GM12892 (cell line): ENCODE measurements around the gene SPTBN1.

ENCODE experiments used
- DNase-seq: peaks from one replicate; pipeline ENCODE4 v3.0.0; 2011; ENCODE audit not compliant: insufficient read length
- FAIRE-seq: peaks from 2 replicates; lab custom pipeline; 2011; peaks lifted over from hg19 to GRCh38; lab: Jason Lieb, UNC
- POLR2A ChIP-seq: IDR thresholded peaks from 2 replicates; pipeline ENCODE4 v1.6.1; 2011; ENCODE audit warnings: low read depth, low read length, control low read depth
- POLR2AphosphoS5 ChIP-seq: IDR thresholded peaks from 2 replicates; pipeline ENCODE4 v1.6.1; 2011; ENCODE audit warnings: low read depth, low read length, control low read depth
- TAF1 ChIP-seq: IDR thresholded peaks from 2 replicates; pipeline ENCODE4 v1.6.1; 2011; ENCODE audit warnings: low read depth, mild to moderate bottlenecking, control low read depth, low read length, borderline replicate concordance

The SPTBN1 gene

GRCh38 chr2:54435325-54436226 lies 20.6 kb upstream of the SPTBN1 start:
- DNase-seq, result no peak
- no peak for FAIRE-seq
- TF ChIP-seq POLR2A (no peak), POLR2AphosphoS5 (no peak), TAF1 (no peak)

- FAIRE-seq (no peak), DNase-seq (no peak)
- no peak for TF ChIP-seq POLR2A
- TF ChIP-seq POLR2AphosphoS5, result no peak
- TF ChIP-seq TAF1, result no peak
These were observed 18.5 kb upstream of the SPTBN1 start for GRCh38 chr2:54437588-54437987.

- DNase-seq, result no peak
- TF ChIP-seq POLR2AphosphoS5, result no peak
- TF ChIP-seq TAF1, result no peak
- TF ChIP-seq POLR2A, result no peak
- FAIRE-seq, result no peak
These were observed 17.9 kb upstream of the SPTBN1 start for GRCh38 chr2:54438271-54438670.

- TF ChIP-seq POLR2A (no peak), TAF1 (no peak), POLR2AphosphoS5 (no peak)
- DNase-seq, result no peak
- no peak for FAIRE-seq
These were observed 16.5 kb upstream of the SPTBN1 start for GRCh38 chr2:54439582-54439981.

- DNase-seq, result no peak
- TF ChIP-seq POLR2A, result no peak
- no peak for TF ChIP-seq TAF1
- TF ChIP-seq POLR2AphosphoS5, result no peak
- no peak for FAIRE-seq
These were observed 16.1 kb upstream of the SPTBN1 start for GRCh38 chr2:54440050-54440449.

- FAIRE-seq, result no peak
- TF ChIP-seq POLR2AphosphoS5 (no peak), POLR2A (no peak), TAF1 (no peak)
- DNase-seq, result no peak
These were observed 11.6 kb upstream of the SPTBN1 start for GRCh38 chr2:54444503-54444902.

GRCh38 chr2:54446122-54446521 lies 10.0 kb upstream of the SPTBN1 start:
- FAIRE-seq (no peak), DNase-seq (no peak)
- no peak for TF ChIP-seq POLR2AphosphoS5
- TF ChIP-seq TAF1, result no peak
- no peak for TF ChIP-seq POLR2A

GRCh38 chr2:54446625-54447024 lies 9.5 kb upstream of the SPTBN1 start:
- no peak for TF ChIP-seq TAF1
- TF ChIP-seq POLR2A, result no peak
- TF ChIP-seq POLR2AphosphoS5, result no peak
- DNase-seq (no peak), FAIRE-seq (no peak)

GRCh38 chr2:54454548-54455130 lies 1.5 kb upstream of the SPTBN1 start:
- TF ChIP-seq POLR2AphosphoS5 (no peak), POLR2A (no peak), TAF1 (no peak)
- DNase-seq (no peak), FAIRE-seq (no peak)

GRCh38 chr2:54455131-54455562 lies 980 bp upstream of the SPTBN1 start:
- no peak for TF ChIP-seq POLR2AphosphoS5
- no peak for TF ChIP-seq TAF1
- no peak for TF ChIP-seq POLR2A
- FAIRE-seq (no peak), DNase-seq (no peak)

- no peak for TF ChIP-seq POLR2AphosphoS5
- TF ChIP-seq TAF1, result no peak
- no peak for TF ChIP-seq POLR2A
- no peak for FAIRE-seq
- DNase-seq, result no peak
These were observed 160 bp downstream of the SPTBN1 start for GRCh38 chr2:54456362-54456611.
